Activated CD8-positive, alpha-beta memory T cell treated with anti-CD3 and anti-CD28 coated beads for 4 hours (primary cell): ENCODE results near the gene PEX16.
"Not testable (repeated sequence)": the region's sequence is repeated elsewhere in the genome, so short reads cannot be mapped to it uniquely, and the experiment has no call there.

ENCODE experiments used
- DNase-seq, 2 donors: peaks; one replicate each; pipeline ENCODE4 v3.0.0-alpha.2; 2020; ENCODE audit warnings: low read depth in 2 of 2

PEX16 gene

DNA sequence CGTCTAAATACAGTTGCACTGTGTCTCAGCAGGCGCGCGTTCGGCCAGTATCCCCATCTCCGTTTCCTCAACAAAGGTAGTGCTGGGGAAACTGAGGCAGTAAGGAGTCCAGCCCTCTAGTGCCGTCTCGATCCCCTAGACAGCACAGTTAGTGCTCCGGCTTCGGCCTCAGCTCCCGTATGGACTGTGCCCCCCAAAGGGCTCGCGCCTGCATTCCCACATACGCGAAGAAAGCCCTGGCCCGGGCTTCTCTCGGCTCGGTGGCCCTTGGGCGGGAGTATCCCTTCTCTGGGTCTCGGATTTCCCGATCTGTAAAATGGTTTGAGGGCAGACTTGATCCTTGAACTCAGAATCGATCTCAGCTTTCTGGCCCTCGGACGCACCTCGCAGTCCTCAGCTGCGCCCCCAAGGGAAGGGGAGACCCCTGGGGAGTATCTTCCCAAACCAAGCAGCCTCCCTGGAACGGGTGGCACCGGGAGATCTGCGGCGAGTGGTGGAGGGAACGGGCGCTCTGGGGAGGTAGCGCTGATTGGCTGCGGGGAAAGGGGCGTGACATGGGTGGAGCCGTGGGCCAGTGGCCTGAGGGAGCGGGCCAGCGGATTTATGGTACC, 759 bp upstream of the PEX16 start:
- peak in 1 of 2 donors; percentile 32 for DNase-seq

DNA sequence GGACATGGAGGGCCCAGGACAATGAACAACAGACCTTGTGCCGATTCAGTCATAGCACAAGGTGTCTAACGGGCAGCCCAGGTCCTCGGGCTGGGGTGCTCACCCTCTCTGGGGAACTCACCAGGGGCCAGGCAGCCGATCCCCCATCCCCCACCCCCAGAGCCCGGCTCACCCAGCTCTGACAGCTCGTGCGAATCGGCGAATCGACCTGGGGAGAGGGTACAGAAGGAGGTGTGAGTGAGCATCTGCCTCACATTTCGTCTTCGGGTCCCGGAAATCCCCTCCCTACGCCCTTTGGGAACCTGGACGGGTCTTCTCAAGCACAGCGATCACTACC, 423 bp downstream of the PEX16 start:
- DNase-seq, result no peak

DNA sequence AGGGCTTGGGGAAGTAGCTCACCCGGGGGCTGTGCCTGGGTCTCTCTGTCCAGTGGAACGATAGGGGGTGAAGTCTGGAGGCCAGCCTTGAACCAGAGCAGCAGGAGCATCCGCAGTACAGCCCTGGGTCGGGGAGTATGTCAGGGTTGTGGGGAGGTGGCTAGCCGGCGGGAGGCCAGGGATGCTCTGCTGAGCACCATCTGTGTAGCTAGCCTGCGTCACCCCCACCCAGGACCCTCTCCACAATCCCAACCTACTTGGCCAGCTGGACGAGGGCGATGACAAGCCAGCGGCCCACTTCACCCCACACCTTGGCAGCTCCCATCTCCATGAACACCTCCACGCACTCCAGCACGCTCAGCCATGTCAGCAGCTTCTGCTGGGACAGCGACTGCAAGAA, 2.2 kb downstream of the PEX16 start:
- DNase-seq, result no peak

DNA sequence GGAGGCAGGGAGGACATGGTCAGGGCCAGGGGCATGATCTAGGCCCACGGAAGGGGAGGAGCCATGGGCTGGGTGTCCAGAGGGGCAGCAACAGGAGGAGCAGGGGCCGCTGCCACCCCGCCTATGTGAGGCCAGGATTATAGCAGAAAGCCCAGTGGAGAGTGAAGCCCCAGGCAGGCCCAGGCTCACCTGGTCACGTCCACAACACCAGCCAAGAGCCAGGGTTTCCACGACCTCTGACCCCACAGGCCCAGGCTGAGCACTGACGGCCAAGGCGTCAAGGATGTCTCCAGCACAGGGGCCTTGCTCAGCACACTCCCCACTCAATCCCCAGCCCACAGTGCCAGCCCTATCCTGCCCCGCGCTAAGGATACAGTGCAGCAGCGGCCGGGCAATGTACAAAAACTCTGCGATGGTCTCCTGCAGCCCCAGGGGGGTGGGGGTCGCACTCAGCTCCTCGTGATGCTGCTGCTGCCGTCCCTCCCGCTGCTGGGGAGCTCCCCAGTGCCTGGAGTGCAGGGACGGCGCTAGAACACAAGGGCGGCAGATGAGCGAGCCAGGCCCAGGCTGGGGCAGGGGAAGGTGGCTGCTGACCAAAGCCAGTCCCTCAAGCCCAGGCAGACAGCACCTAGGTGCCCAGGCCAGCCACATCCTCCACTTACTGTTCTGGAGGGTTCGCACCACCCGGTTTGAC, 3.6 kb downstream of the PEX16 start:
- DNase-seq, result no peak

DNA sequence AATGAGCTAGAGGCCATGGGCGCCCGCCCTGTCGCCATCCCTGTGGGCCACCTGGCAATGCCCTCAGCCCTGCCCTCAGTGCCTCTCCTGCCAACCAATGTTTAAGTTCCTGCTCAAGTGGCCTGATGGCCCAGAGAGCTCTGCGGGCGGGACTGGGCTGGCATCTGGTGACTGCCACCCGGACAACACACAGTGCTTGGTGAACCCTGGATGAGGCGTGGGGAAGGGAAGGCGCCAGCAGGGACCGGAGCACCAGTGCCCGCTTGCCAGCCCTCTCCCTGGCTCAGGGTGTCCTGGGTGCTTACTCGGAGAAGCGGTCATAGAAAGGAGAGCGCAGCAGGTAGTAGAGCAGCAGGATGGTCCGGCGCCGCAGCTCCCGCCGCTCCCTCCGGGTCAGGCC, 4.2 kb downstream of the PEX16 start:
- no peak for DNase-seq

DNA sequence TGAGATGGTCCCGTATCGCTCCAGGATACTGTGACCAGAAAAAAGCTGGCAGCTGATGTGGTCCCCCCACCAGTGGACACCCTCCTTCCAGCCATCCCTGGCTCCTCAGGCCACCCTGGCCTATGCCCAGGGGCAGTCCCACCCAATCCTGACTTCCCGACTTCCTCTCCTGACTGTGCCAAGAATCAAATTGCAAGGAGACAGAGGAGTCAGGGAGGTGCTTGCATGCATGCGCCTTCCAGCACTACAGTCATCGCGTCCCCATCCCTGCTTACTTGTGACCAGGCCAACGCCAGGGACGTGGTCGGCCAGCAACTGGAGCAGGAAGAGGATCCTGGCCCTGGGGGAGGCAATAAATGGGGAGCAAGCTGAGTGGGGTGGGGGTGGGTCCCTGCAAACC, 7.1 kb downstream of the PEX16 start:
- DNase-seq, result no peak

DNA sequence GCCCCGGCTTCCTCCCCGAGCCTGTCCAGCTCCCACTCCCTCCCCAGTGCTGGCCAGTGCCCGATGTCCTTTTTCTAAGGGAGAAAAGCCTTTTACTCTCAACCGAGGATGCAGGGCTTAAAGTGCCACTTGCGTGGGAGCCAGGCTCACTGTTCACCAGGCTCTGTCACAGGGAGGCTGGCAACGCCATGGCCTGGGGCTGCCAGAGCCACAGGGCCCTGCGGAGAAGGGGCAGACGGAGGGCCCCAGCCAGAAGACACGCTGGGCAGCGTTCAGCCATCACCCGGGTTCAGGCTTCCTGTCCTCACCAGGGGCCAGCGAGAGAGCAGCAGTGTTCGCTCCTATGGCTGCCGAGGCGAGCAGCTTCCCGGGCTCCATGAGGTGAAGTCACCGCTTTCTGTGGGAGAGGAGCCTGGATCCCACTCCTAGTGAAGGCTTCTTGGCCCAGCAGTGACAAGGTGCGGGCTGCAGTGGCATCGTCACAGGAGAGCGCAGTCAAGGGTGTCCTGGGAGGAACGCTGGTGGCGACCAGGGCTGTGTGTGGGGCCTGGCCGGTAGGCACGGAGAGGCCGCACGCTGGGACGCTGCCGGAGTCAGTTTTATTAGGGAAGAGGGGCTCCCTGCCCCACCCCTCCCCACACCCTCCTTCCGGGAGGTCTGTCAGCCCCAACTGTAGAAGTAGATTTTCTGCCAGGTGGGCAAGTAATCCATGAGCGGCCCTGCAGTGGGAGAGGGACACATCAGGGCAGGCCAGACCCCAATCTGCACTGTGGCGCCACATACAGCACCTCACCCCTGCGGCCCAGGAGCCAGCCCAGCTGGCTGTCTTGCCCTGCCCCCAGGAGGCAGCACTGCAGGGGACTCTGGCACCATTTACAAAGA, 7.8 kb downstream of the PEX16 start:
- no peak for DNase-seq

DNA sequence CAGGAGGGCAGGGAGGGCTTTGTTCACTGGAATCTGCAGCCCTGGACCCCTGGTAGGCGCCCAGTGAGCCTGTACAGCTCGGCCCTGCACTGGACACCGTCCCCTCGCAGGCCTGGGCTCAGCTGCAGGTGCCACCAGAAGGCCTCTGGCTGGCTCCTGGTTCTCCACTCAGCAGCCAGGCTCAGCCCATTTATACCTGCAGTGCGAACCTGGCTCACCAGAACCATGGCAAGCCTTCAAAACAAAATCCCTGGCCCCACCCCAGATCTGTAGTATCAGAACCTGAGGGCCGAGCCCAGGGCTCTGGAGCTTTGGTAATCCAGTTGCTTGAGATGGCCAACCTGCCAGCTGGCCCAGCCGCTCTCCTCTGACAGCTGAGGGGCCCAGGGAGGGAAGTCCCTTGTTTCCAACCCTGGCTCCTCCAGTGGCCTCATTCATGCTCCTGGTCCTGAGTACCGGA, 9.7 kb downstream of the PEX16 start:
- DNase-seq, result no peak

DNA sequence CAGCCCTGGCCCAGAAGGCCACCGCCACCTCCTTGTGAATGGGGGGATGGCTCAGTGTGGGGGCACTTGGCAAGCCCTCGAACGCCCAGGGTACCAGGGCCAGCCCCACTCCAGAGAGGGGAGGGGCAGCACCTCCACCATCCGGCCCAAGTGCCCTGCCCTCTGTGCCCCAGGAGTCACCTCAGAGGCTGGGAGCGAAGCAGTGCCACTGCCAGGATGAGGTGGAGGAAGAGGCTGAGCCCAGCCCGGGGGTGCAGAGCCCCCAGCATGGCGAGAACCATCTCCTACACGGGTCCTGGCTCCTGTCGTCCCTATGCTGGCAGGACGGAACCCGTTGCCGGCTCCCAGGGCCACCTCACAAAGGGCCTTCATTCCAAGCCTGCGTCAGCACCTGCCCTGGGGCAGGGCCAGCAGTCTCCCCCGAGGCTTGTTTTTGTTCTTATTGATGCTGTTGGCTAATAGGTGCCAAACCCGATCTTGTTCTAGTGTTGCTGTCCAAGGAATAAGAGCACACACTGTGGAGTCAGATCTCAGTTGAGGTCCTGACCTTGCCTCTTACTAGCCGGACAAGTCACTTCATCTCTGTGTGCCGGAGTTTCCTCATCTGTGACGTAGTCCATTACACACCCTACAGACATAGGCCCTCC, 10.6 kb downstream of the PEX16 start, which contains the start of gene FREY1:
FREY1 (minus strand) TSS at position 307 of the 647 bp plus-strand sequence; CDS start at position 281, 26 bp downstream.
- no peak for DNase-seq

DNA sequence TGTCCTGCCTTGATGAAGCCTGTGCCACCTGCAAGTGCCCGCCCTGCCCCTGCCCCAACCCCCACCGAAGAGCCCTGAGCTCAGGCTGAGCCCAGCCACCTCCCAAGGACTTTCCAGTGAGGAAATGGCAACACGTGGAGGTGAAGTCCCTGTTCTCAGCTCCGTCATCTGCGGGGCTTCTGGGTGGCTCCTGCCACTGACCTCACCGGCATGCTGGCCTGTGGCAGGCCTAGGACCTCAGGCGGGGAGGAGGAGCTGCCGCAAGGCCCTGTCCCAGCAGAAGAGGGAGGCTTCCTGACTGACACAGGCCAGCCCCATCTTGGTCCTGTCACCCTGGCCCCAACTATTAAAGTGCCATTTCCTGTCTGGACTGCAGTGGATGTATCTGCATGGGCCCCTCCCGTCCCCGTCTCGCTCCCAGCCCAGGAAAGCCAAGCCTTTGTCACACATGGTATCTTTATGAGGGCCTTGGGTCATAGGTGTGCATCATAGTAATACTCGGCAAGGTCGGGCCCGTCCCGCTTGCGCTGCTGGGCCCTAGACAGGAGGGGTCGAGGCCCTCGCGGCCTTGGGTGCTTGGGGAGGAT, 11.5 kb downstream of the PEX16 start:
- DNase-seq, result no peak

DNA sequence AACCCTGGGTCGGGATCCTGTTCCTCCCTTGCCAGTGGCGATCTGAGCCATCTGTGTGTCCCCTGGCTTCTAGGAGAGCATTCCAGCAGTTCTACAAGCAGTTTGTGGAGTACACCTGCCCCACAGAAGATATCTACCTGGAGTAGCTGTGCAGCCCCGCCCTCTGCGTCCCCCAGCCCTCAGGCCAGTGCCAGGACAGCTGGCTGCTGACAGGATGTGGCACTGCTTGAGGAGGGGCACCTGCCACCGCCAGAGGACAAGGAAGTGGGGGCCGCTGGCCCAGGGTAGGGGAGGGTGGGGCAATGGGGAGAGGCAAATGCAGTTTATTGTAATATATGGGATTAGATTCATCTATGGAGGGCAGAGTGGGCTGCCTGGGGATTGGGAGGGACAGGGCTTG, 12.1 kb downstream of the PEX16 start:
- DNase-seq, result not testable (repeated sequence)

DNA sequence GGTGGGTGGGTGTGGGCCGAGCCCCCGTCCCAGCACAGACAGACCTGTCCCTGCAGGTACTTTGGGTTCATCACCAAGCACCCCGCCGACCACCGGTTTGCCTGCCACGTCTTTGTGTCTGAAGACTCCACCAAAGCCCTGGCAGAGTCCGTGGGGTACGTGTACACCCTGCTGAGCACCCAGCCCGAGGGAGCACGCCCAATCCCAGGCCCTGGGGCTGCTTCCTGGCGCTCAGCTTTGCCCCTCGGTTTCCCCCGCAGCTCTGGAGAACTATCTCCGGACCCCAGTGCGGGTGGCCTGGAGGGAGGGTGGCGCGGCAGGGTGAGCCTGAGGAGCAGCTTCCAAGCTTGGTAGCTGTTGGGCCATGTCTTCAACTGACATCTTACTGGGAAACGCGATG, 12.6 kb downstream of the PEX16 start:
- no peak for DNase-seq

DNA sequence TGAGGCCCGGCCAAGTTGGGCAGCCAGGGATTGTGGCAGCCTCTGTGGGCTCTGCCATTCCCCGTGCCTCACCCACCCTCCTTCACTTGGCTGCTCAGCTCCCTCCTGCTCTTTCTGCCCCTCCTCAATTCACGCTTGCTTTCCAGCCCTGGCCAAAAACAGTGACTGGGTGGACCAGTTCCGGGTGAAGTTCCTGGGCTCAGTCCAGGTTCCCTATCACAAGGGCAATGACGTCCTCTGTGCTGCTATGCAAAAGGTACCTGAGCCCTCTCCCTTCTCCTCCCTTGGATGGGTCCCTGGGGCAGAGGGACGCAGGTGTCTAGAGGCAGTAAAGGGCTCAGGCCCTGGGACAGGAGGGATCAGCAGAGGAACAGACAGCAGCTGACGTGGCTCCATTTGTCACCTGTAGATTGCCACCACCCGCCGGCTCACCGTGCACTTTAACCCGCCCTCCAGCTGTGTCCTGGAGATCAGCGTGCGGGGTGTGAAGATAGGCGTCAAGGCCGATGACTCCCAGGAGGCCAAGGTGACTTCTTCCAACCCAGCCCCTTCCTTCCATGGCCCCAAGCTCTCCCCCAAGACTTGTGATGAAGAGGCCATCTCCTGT, 13.3 kb downstream of the PEX16 start:
- no peak for DNase-seq

DNA sequence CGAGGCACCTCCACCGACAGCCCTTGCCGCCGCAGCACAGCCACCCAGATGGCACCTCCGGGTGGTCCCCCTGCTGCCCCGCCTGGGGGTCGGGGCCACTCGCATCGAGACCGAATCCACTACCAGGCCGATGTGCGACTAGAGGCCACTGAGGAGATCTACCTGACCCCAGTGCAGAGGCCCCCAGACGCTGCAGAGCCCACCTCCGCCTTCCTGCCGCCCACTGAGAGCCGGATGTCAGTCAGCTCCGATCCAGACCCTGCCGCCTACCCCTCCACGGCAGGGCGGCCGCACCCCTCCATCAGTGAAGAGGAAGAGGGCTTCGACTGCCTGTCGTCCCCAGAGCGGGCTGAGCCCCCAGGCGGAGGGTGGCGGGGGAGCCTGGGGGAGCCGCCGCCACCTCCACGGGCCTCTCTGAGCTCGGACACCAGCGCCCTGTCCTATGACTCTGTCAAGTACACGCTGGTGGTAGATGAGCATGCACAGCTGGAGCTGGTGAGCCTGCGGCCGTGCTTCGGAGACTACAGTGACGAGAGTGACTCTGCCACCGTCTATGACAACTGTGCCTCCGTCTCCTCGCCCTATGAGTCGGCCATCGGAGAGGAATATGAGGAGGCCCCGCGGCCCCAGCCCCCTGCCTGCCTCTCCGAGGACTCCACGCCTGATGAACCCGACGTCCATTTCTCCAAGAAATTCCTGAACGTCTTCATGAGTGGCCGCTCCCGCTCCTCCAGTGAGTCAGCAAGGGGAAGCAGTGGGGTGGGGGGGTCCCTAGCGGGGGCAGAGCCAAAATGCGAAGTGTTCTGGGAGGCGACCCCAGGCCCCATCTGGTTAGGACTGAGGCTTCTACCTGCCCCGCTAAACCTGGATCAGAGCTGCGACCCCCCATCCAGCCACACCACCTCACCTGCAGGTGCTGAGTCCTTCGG, 15.0 kb downstream of the PEX16 start:
- DNase-seq, result no peak

DNA sequence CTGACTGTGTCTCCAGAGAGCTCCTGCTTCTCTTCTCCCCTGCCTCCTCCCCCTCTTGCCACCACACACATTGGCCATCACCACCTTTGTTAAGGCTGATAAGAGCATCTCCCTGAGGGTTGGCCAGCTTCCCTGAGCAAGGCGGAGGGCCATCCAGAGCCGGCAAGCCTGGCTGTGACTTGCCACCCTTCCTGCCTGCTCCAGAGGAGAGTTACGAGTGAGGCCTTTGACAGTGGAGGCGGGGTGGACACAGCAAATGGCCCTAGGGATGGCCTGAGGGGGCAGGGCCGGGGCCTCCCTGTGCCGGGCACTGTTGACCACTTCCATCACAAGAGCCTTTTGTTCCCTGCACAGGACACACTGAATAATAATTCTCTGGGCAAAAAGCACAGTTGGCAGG, 16.1 kb downstream of the PEX16 start:
- no peak for DNase-seq

DNA sequence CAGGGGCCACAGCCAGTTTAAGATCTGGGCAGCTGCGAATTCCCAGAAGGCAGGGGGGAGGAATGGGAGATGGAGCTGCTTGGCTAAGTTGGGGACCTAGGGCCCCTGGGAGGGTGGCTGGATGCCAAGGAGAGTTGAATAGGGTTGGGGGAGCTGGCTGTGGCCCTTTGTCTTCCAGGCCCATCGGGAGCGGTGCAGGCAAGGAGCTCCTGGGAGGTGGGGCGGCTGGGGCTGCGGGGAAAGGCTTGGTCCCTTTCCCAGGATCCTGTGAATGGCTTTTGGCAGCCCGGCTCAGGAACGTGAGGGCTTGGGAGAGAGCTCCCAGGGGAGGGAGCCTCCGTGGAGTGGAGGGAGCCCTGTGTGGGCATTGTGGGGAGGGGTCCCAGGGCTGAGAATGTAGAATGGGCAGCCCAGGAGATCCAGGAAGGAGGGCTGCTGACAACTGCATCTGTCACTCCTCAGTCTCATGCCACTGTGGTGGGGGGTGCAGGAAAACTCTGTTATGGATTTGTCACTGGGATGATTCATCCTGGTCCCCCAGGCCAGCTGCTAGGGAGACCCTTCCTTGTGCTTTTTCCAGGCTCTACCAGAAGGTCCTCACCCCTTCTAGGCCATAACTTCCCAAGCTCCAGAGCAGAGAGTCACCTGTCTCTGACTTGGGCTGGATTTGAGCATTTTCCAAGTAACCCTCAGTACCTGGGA, 16.6 kb downstream of the PEX16 start:
- DNase-seq, result no peak

DNA sequence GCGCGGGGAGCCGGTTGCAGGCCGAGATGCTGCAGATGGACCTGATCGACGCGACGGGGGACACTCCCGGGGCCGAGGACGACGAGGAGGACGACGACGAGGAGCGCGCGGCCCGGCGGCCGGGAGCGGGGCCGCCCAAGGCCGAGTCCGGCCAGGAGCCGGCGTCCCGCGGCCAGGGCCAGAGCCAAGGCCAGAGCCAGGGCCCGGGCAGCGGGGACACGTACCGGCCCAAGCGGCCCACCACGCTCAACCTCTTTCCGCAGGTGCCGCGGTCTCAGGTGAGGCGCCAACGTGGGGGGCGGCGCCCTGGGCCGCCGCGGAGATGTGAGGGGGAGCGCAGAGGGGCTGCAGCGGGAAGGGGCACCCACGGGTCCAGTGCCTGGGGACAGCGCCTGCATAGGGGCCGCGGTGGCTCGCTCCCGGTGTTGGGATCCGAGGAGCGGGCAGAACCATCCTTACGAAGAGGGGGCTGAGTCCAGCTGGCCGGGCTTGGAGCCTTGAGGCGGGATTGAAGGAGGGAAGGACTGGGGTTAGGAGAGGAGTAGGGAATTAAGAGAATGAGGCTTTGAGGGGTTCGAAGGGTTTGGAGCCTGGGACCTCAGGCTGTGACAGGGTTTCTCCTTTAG, 17.4 kb downstream of the PEX16 start:
- not testable (repeated sequence) for DNase-seq

DNA sequence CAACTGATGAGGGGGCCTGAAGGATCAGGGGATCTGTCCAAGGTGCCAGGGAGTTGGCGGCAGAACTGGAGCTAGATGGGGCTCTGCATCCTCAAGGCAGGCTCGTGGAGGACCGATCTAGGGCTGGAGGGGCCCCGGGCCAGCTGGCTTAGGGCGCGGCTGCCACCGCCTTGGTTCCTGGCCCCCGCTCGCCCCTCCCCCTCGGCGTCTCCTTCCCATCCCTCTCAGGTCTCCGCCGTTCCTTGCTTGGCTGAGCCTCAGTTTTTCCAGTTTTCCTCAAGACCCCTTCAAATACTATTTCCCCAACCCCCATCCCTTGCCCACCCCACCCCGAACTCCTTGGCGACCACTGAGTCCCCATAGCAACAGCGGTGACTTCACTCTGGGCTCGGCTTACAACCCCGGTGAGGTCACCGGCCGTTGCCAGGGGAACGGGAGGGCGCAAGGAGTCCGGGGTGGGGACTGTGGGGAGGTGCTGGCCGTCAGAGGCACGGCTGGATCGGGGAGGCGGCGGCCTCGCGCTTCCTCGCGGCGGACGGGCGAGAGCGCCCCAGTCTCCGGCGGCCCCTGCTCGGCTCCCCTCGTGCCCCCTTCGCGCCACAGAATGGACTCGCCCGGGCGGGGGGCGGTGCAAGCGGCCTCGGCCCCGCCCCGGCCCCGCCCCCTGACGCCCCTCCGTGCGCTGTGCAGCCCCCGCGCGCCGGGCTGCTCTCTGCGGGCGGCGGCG, 18.1 kb downstream of the PEX16 start:
- peak; percentile 31 to 40 for DNase-seq

DNA sequence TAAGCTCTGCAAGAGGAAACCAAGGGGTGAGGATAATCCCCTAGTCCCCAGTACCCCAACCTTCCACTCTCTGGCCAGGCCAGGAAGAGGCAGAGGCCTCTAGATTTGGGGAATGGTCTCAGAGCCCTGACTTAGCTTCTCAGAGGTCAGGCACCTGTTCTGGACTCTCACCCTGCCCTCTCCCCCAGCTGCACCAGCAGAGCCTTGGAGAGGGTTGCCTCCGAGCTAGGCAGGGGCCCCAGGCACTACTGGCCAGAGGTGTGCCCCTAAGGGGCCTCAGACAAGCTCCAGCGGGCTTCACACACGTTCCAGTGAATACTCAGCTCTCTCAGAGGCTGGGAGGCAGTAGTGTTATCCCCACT, 18.6 kb downstream of the PEX16 start:
- DNase-seq, result no peak
